SH-SY5Y (cell line): ENCODE results near the gene MICAL2.

ENCODE experiments used
- GATA2 ChIP-seq: IDR thresholded peaks from 2 replicates; pipeline ENCODE4 v1.6.1; 2011; ENCODE audit warnings: mild to moderate bottlenecking, low read depth, low read length
- GATA3 ChIP-seq: IDR thresholded peaks from 2 replicates; pipeline ENCODE4 v1.6.1; 2011; ENCODE audit warnings: low read depth, mild to moderate bottlenecking, low read length, moderate library complexity

DNA sequence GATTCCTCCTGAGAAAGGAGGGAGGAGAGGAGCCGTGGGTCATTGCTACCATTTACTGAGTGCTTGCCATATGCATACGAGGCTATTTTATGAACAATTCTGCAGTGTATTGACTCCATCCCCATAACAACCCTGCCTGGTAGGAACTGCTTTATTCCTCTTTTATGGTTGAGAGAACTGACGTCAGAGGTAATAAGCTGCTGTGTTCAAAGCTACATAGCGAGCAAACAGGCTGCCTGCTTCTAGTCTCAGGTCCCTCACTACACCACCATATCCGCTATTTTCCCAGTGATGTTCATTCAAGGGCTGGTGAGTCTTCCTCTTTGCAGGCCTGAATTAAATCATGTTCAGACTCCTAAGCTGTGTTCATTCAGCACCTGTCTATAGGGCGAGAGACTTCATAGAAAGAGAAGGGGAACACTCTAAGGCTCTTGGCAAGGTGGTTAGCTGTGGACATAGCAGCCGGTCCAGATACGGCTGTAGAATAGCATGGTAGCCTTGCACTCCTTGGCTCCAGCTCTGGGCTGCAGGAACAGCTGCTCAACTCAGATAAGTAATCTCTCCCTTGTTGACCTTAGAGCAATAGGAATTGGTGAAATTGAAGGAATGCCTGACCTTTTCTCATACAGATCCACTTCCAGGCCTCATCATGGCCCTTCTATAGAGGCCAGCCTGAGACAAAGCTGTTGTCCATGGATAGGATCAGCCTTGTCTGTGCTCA, 82.6 kb downstream of the MICAL2 start:
- TF ChIP-seq GATA2 (no peak), GATA3 (no peak)
